Endothelial cell of umbilical vein (primary cell): ENCODE measurements around the gene HES7. TPM values are rescaled to one million over a fixed set of nuclear protein-coding genes. Genes with fewer than 3 reads are reported as not detected.

ENCODE experiments used
- BruUV-seq: library from RNA; stranded (reverse); fragments of 400-500 nt; replicated peaks from 2 replicates; lab custom pipeline; 2021; lab: Mats Ljungman, UMichigan
- CTCF ChIA-PET: fragments of 300-600, 350-600 bp; sonication (Branson Sonifier 250); formaldehyde crosslinking; loops from one replicate; lab custom pipeline; 2021; ENCODE audit warnings: antibody characterized with exemption, inconsistent platforms; lab: Charles Lee
- POLR2A ChIA-PET: fragments of 300-600, 350-600 bp; sonication (Branson Sonifier 250); formaldehyde crosslinking; loops from one replicate; lab custom pipeline; 2021; ENCODE audit warnings: antibody characterized with exemption, inconsistent platforms; lab: Charles Lee
- DNase-seq: peaks from one replicate; pipeline ENCODE4 v3.0.0-alpha.2; 2011; ENCODE audit warnings: low read depth, low spot score
- FAIRE-seq: peaks from 2 replicates; lab custom pipeline; 2011; peaks lifted over from hg19 to GRCh38; lab: Jason Lieb, UNC
- H2AFZ ChIP-seq: 2 replicates; pipeline ENCODE4 v1.6.0; 2012; ENCODE audit warnings: low read depth, low read length, control low read depth, inconsistent platforms
- H3K27ac ChIP-seq: 2 replicates; pipeline ENCODE4 v1.5.1; 2011; ENCODE audit warnings: low read depth, mild to moderate bottlenecking, control low read depth, low read length, moderate library complexity; ENCODE audit not compliant: insufficient read depth
- H3K27me3 ChIP-seq, 2 experiments: 2 replicates each; pipeline versions ENCODE4 v1.6.0 to v1.6.1; 2011; ENCODE audit warnings: low read length in 2 of 2, mixed read lengths in 1 of 2; ENCODE audit not compliant: control insufficient read depth in 2 of 2, insufficient read depth in 2 of 2
- H3K36me3 ChIP-seq, 2 experiments: 2 replicates in 1 of 2; 3 replicates in 1 of 2; pipeline ENCODE4 v1.5.1; 2011; ENCODE audit warnings: low read length in 2 of 2, mild to moderate bottlenecking in 1 of 2, moderate library complexity in 1 of 2; ENCODE audit not compliant: control insufficient read depth in 2 of 2, insufficient read depth in 2 of 2; ENCODE audit errors: extremely low read depth in 1 of 2
- H3K4me1 ChIP-seq: 3 replicates; pipeline ENCODE4 v1.5.1; 2011; ENCODE audit warnings: mild to moderate bottlenecking, low read length; ENCODE audit not compliant: control insufficient read depth, insufficient read depth; ENCODE audit errors: extremely low read depth
- H3K4me2 ChIP-seq: 2 replicates; pipeline ENCODE4 v1.6.1; 2011; ENCODE audit warnings: low read length, control low read depth, mixed read lengths; ENCODE audit not compliant: insufficient read depth
- H3K4me3 ChIP-seq, 3 experiments: fragments of 200-600 bp in 1 of 3; sonication (generic), shearing (Covaris generic) in 1 of 3; replicated peaks in 1 of 3; 2 replicates each; pipeline ENCODE4 v1.5.1; 2011 to 2016; ENCODE audit warnings: control low read depth in 3 of 3, low read length in 3 of 3, mild to moderate bottlenecking in 2 of 3, inconsistent platforms in 1 of 3, low read depth in 1 of 3, moderate library complexity in 1 of 3; ENCODE audit not compliant: insufficient read depth in 1 of 3
- H3K79me2 ChIP-seq: 2 replicates; pipeline ENCODE4 v1.6.0; 2012; ENCODE audit warnings: low read length, inconsistent platforms; ENCODE audit not compliant: control insufficient read depth, insufficient read depth
- H3K9ac ChIP-seq: replicated peaks from 2 replicates; pipeline ENCODE3; 2011; ENCODE audit warnings: low read length, control low read depth; ENCODE audit not compliant: insufficient read depth; ENCODE audit errors: extremely low read depth
- H3K9me1 ChIP-seq: replicated peaks from 3 replicates; pipeline ENCODE4 v1.6.0; 2011; ENCODE audit warnings: mild to moderate bottlenecking, low read length; ENCODE audit not compliant: control insufficient read depth, insufficient read depth; ENCODE audit errors: extremely low read depth
- H3K9me3 ChIP-seq: replicated peaks from 2 replicates; pipeline ENCODE4 v1.5.1; 2012; ENCODE audit warnings: low read length, inconsistent platforms; ENCODE audit not compliant: control insufficient read depth, insufficient read depth
- H4K20me1 ChIP-seq: replicated peaks from 2 replicates; pipeline ENCODE3; 2011; ENCODE audit warnings: mild to moderate bottlenecking, low read length; ENCODE audit not compliant: control insufficient read depth, insufficient read depth; ENCODE audit errors: extremely low read depth
- CTCF ChIP-seq, 2 donors: IDR thresholded peaks; 1 replicate in 1 of 2; 2 replicates in 1 of 2; pipeline ENCODE4 v1.5.1; 2011; ENCODE audit warnings: low read length in 2 of 2, mild to moderate bottlenecking in 2 of 2, moderate library complexity in 2 of 2, control low read depth in 1 of 2, inconsistent platforms in 1 of 2, low read depth in 1 of 2; ENCODE audit not compliant: insufficient read depth in 1 of 2; ENCODE audit errors: extremely low read depth in 1 of 2
- EZH2 ChIP-seq: IDR thresholded peaks from 2 replicates; pipeline ENCODE4 v1.6.1; 2012; ENCODE audit warnings: borderline replicate concordance, low read depth, mild to moderate bottlenecking, moderate library complexity, low read length, inconsistent platforms; ENCODE audit not compliant: severe bottlenecking
- FOS ChIP-seq: IDR thresholded peaks from 2 replicates; pipeline ENCODE4 v1.6.1; 2011; ENCODE audit warnings: mild to moderate bottlenecking, low read length, moderate library complexity, borderline replicate concordance; ENCODE audit not compliant: insufficient read depth
- GATA2 ChIP-seq: IDR thresholded peaks from 2 replicates; pipeline ENCODE4 v1.7.0; 2011; ENCODE audit warnings: low read depth, mild to moderate bottlenecking, moderate library complexity, mixed read lengths, low read length; ENCODE audit not compliant: insufficient read length, insufficient read depth
- JUN ChIP-seq: IDR thresholded peaks from 2 replicates; pipeline ENCODE4 v1.6.1; 2011; ENCODE audit warnings: borderline replicate concordance, low read depth; ENCODE audit not compliant: insufficient read length, insufficient read depth
- MAX ChIP-seq: IDR thresholded peaks from 2 replicates; pipeline ENCODE4 v1.6.1; 2011; ENCODE audit not compliant: insufficient read depth, insufficient read length
- MYC ChIP-seq: IDR thresholded peaks from one replicate; pipeline ENCODE4 v1.6.1; 2011; ENCODE audit warnings: mild to moderate bottlenecking, low read depth, low read length
- POLR2A ChIP-seq: IDR thresholded peaks from 2 replicates; pipeline ENCODE4 v1.6.1; 2012; ENCODE audit warnings: low read depth, mild to moderate bottlenecking, control low read depth, low read length
- POLR2AphosphoS5 ChIP-seq: IDR thresholded peaks from 2 replicates; pipeline ENCODE4 v1.6.1; 2012; ENCODE audit warnings: low read depth, mild to moderate bottlenecking, control low read depth, low read length, moderate library complexity; ENCODE audit not compliant: insufficient read depth
- dilution Hi-C: fragments of 300-500 bp; cut with MboI; formaldehyde crosslinking; loops from one replicate; pipeline ENCODE4 v1.15.0; 2019; ENCODE audit warnings: low sequenced_read_pairs; ENCODE audit not compliant: extremely low pct_ligation_motif_present
- intact Hi-C: fragments of 100-400 bp; cut with micrococcal nuclease; formaldehyde crosslinking; loops from one replicate; pipeline ENCODE4 v1.10.0; 2022
- polyA plus RNA-seq, 4 experiments: library from polyadenylated mRNA; depleted of rRNA in 3 of 4; stranded (reverse) in 3 of 4; unstranded in 1 of 4; fragments of >200 nt; gene quantifications; 2 replicates each; pipeline versions ENCODE4 v1.2.1 to v1.2.3, GENCODE V29; 2011 to 2012; ENCODE audit warnings: missing spikeins in 1 of 4
- total RNA-seq: library from RNA; stranded (reverse); gene quantifications from 2 replicates; pipeline ENCODE4 v1.2.3, GENCODE V29; 2021

HES7 gene
- total and polyA plus RNA-seq, 2 donors (not counting 3 experiments of a cell fraction or from before 2014, with no cell fraction given): 0.19 to 0.51 TPM

GRCh38 chr17:8072729-8073461 lies 51.0 kb downstream of the HES7 start:
- BruUV-seq: no TSS peak
- intact Hi-C loops (no loop called here), dilution Hi-C loops (no loop called here)
- no peak overlapping the region for H3K4me3 ChIP-seq
- no peak overlapping the region for H2AFZ ChIP-seq
- DNase-seq: no peak
- no peak overlapping the region for H3K27ac ChIP-seq
- ChIA-PET POLR2A (no interaction called here), CTCF (interaction anchor here (1.0 to 4.7 kb wide), 24 partner anchors 11 to 817 kb away, joined by 3 to 158 read pairs (median 8); partner anchors contain the start of genes ALOX12B, ALOXE3, TRAPPC1 and WRAP53)
- H4K20me1 ChIP-seq: no peaks in the 10 kb centered on the region
- TF ChIP-seq MAX (no peak), CTCF (IDR thresholded peaks at IDR 0.05; ENCODE audit: extremely low read depth in 1 of 2, insufficient read depth in 1 of 2, low read depth in 1 of 2, low read length in 2 of 2) (no peak), POLR2AphosphoS5 (no peak), POLR2A (no peak), MYC (no peak), FOS (no peak), JUN (no peak), GATA2 (no peak), EZH2 (no peak)
- no peak overlapping the region for H3K4me2 ChIP-seq
- FAIRE-seq: no peak
- H3K27me3 ChIP-seq: peaks cover 35 to 38% of the 10 kb centered on the region in 2 experiments
- no peaks in the 10 kb centered on the region for H3K4me1 ChIP-seq
- H3K9me1 ChIP-seq: no peaks in the 10 kb centered on the region
- H3K9ac ChIP-seq: no peak overlapping the region
- H3K9me3 ChIP-seq: no peaks in the 10 kb centered on the region
- H3K79me2 ChIP-seq: no peaks in the 10 kb centered on the region
- H3K36me3 ChIP-seq: no peaks in the 10 kb centered on the region
